SH-SY5Y (cell line): ENCODE data around the gene MCUR1.

ENCODE experiments used
- GATA2 ChIP-seq: IDR thresholded peaks from 2 replicates; pipeline ENCODE4 v1.6.1; 2011; ENCODE audit warnings: mild to moderate bottlenecking, low read depth, low read length
- GATA3 ChIP-seq: IDR thresholded peaks from 2 replicates; pipeline ENCODE4 v1.6.1; 2011; ENCODE audit warnings: low read depth, mild to moderate bottlenecking, low read length, moderate library complexity

The MCUR1 gene

DNA sequence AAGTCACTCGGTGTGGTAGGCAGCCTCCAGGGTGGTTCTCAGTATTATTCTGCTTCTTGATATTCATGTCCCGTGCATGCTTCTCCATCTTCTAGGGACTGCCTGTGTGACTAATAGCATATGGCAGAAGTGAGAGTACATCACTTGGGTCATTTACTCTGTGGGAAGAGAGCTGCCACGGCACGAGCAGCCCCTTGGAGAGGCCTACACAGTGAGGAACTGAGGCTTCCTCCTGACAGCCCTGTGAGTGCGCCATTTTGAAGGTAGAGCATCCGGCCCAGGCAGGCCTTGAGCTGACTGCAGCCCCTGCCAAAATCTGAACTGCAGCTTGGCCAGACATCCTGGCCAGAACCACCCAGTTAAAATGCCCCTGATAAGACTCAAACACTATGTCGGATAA is 17.3 kb upstream of the MCUR1 start:
- no peak for TF ChIP-seq GATA3
- no peak for TF ChIP-seq GATA2

GRCh38 chr6:13830803-13831202 is 16.4 kb upstream of the MCUR1 start:
- TF ChIP-seq GATA3 (no peak), GATA2 (no peak)

DNA sequence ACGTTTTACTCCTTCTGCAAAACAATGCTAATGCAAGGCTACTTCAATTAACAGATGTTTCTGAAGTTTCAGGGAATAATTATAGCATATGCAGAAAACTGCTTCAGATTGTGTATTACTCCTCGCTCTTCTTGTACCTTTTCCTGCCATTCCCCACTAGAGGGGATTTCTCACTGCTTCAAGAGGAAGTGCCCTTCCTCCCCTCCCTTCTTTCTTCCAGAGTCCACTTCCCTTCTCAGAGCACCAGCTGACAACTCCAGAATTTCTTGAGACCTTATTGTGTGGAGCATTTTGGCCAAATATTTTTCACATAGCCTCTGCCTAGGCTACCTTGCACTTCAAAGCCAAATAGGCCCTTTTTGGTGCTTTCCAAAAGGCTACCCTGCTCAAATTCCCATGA is 12.7 kb upstream of the MCUR1 start:
- no peak for TF ChIP-seq GATA3
- TF ChIP-seq GATA2 = no peak

DNA sequence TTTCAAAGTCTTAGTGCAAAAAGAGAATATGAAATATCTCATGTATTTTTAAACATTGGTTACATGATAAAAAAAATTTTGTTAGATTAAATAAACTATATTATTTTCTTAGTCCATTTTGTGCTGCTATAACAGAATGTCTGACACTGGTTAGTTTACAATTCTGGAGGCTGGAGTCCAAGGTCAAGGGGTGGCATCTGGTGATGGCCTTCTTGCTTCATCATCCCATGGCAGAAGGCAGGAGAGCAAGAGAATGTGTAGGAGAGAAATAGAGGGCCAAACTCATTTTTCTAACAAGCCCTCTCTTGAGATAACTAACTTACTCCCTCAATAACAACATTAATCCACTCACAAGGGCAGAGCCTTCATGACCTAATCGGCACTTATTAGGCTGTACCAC is 11.5 kb upstream of the MCUR1 start:
- TF ChIP-seq GATA2 (no peak), GATA3 (no peak)

GRCh38 chr6:13818341-13818740 is 4.0 kb upstream of the MCUR1 start:
- TF ChIP-seq GATA2 (no peak), GATA3 (no peak)

- TF ChIP-seq GATA2 = peak; percentile 1; the same call in 1 of the 2 replicates
- TF ChIP-seq GATA3 = no peak
Measured at GRCh38 chr6:13814938-13815575, 700 bp upstream of the MCUR1 start.

GRCh38 chr6:13813621-13814175 is 659 bp downstream of the MCUR1 start:
- no peak for TF ChIP-seq GATA2
- TF ChIP-seq GATA3 = no peak

GRCh38 chr6:13813026-13813425 is 1.3 kb downstream of the MCUR1 start:
- TF ChIP-seq GATA3 (no peak), GATA2 (no peak)

DNA sequence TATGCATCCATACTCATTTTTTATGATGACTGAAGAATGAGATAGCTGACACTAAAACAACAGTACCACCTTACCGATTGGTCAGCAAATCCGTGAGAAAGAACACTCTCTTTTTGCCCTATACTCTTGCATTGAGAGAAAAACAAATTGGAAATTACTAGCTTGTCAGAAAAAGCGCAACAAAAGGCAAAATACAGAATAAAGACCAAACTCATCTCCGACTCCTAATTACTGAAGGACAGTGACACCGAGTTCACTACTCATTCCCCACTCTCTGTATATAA is 2.1 kb downstream of the MCUR1 start:
- TF ChIP-seq GATA3 (no peak), GATA2 (no peak)

- TF ChIP-seq GATA3 (no peak), GATA2 (no peak)
Measured at GRCh38 chr6:13811627-13812358, 2.6 kb downstream of the MCUR1 start.

DNA sequence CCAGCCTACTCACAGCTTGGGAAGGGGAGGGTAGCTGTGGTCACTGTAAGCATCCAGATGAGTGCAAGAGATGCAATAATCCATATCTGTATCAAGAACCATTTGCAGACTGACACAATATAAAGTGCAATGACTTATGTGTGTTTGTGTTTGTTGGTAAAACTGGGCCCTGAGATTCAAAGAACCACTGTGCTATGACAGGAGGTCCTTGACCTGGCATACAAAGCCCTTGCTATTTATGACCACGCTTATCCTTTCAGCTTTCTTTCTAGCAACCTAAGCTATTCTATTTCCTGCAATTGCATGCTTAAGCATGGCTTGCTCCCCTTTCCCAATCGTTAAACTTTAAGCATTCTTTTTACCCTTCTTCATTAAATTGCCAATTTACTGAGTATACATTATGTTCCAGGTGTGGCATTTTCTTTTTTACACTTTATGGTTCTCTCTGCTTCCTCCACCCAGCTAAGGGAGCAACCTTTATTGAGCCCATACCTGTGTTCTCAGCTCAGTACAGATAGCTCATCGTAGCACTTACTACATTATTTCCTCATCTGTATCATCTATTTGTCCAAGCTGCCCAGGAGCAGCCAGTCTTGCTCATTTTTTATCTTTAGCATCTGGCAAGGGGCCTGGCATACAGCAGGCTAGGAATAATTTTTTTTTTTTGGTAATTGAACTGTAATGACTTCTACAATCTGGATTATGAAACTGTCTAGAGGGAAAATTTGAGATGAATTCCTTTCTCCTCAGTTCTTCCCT is 3.5 kb downstream of the MCUR1 start:
- TF ChIP-seq GATA2 (peak; percentile 92), GATA3 (peak; percentile 84)

GRCh38 chr6:13808801-13809200 is 5.6 kb downstream of the MCUR1 start:
- no peak for TF ChIP-seq GATA2
- TF ChIP-seq GATA3 = no peak

GRCh38 chr6:13807696-13808095 is 6.7 kb downstream of the MCUR1 start:
- TF ChIP-seq GATA3 (no peak), GATA2 (no peak)

DNA sequence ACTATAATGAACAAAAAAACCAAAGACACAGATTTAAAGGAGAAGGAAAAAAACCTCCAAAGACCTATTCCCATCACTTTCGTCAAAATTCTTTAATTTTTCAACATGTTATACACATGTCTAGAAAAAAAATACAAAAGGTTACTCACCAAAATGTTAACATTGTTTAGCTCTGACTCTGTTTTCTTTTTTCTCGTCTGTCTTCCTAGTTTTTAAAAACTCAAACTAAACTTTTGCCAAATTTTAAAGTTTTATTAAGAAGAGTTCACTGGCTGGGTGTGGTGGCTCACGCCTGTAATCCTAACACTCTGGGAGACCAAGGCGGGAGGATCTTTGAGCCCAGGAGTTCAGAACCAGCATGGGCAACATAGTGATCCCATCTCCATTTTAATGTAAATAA is 10.8 kb downstream of the MCUR1 start:
- TF ChIP-seq GATA3 (no peak), GATA2 (no peak)

- TF ChIP-seq GATA2 = no peak
- no peak for TF ChIP-seq GATA3
Measured at GRCh38 chr6:13800615-13801014, 13.7 kb downstream of the MCUR1 start.

- TF ChIP-seq GATA2 (no peak), GATA3 (no peak)
Measured at GRCh38 chr6:13796781-13797180, 17.6 kb downstream of the MCUR1 start.
